Activated naive CD8-positive, alpha-beta T cell (primary cell): ENCODE data around the gene SCRN1.

ENCODE experiments used
- H3K27ac Mint-ChIP-seq: one replicate; pipeline ENCODE4 v1.8.0; 2021; ENCODE audit warnings: mixed read lengths
- H3K27me3 Mint-ChIP-seq: one replicate; pipeline ENCODE4 v1.8.0; 2021; ENCODE audit warnings: mixed read lengths
- H3K36me3 Mint-ChIP-seq: one replicate; pipeline ENCODE4 v1.8.0; 2021; ENCODE audit warnings: mixed read lengths
- H3K4me1 Mint-ChIP-seq: one replicate; pipeline ENCODE4 v1.8.0; 2021; ENCODE audit warnings: low read depth, mixed read lengths
- H3K4me3 Mint-ChIP-seq: one replicate; pipeline ENCODE4 v1.8.0; 2021; ENCODE audit warnings: mild to moderate bottlenecking, mixed read lengths
- H3K9me3 Mint-ChIP-seq: one replicate; pipeline ENCODE4 v1.8.0; 2021; ENCODE audit warnings: low read depth, mixed read lengths

Gene SCRN1, protein sequence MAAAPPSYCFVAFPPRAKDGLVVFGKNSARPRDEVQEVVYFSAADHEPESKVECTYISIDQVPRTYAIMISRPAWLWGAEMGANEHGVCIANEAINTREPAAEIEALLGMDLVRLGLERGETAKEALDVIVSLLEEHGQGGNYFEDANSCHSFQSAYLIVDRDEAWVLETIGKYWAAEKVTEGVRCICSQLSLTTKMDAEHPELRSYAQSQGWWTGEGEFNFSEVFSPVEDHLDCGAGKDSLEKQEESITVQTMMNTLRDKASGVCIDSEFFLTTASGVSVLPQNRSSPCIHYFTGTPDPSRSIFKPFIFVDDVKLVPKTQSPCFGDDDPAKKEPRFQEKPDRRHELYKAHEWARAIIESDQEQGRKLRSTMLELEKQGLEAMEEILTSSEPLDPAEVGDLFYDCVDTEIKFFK

DNA sequence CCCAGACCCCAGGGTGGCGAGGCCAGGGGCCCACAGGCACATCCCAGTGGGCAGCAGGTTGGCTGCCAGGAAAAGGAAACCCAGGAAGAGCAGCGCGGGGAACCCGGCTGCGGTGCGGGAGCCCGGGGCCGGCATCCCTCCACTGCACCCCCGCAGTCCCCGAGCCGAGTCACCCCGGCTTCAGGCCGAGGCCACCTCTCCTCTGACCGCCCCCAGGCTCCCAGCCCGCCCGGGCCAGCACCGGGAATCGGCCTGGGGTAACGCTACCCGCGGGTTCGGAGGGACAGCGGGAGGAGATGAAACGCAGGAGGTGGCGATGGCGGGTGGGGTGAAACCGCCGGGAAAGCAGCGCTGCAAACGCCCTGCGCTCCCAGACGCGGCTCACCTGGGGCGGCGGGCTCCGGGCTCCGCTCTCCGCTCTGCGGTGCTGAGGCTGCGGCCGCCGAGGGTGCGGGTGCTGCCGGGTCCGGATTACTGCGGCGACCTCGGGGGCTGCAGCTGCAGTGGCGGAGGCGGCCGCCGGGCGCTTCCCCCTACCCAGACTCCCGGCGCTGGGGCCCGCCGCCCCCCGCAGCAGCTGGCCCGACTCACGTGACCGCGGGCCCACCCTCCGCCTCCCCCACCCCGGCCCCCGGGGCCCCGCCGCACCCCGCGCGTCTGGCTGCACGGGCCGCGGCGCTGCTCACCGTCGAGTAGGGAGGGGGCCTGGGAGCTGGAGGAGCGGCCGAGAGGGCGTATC lies at the start of gene SCRN1:
Gene SCRN1 (minus strand): TSS at position 545 of the 739 bp plus-strand sequence. CDS start 20,734 bp downstream, outside the sequence.
- Mint-ChIP-seq H3K4me3 (peak within 1 kb of the TSS; percentile 85), H3K27ac (peak within 1 kb of the TSS; percentile 79), H3K4me1 (peaks cover 15% of the 10 kb centered on the region)

DNA sequence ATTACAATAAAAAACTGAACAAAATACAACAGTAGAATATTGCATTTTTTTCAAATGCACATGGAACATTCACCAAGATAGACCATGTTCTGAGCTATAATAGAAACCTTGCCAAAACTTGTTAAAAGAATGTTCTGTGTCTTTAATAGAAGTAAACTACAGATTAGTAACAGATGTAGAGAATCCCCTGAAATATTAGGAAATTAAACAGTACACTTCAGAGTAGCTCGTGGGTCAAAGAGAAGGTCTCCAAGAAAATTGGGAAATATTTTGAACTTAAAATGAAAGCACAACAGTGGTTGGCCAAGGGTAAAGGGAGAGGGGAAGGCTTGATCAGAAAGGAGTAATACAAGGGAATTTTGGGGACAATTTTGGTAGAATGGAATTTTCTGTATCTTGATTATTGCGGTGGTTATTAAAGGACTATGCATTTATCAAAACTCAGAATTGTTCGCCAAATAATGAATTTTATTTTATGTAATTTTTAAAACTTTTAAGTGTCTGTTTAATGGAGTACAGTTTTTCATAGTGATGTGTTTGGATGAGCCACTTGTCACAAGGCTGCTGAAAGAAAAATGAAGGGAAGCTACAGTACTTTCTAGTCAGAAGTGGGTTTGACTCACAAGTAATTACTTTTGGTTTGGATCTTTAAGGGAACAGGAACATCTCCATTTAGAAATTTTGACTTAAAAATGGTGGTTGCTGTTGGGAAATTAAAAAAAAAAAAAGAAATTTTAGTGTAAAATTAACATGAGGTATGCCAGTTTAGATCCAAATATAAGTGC lies 48.8 kb upstream of the SCRN1 start:
- peaks cover 22% of the 10 kb centered on the region for H3K4me1 Mint-ChIP-seq
- no peak overlapping the region for H3K27ac Mint-ChIP-seq
- H3K27me3 Mint-ChIP-seq = no peaks in the 10 kb centered on the region
- H3K4me3 Mint-ChIP-seq = no peak overlapping the region
- H3K9me3 Mint-ChIP-seq = no peaks in the 10 kb centered on the region
- peaks cover 9% of the 10 kb centered on the region for H3K36me3 Mint-ChIP-seq

More for the DNA sequence above, at the start of gene SCRN1:
- H3K9me3 Mint-ChIP-seq = no peaks in the 10 kb centered on the region
- H3K27me3 Mint-ChIP-seq = peaks cover 14% of the 10 kb centered on the region
- peaks cover 4% of the 10 kb centered on the region for H3K36me3 Mint-ChIP-seq

DNA sequence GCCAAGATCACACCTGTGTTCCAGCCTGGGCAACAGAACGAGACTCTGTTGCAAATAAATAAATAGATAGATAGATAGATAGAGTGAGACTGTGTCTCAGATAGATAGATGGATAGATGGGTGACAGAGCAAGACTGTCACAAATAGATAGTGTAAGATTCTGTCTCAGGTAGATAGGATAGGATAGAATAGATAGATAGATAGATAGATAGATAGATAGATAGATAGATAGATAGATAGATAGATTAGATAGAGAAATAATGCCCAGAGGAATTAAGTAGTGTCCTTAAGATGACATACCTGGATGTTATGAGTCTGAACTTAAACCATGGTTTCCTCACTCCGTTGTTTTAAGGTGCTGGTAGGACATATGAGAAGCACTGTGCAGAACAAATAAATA lies 46.6 kb upstream of the SCRN1 start:
- Mint-ChIP-seq H3K9me3 (no peaks in the 10 kb centered on the region), H3K4me3 (no peak overlapping the region), H3K27ac (no peak overlapping the region), H3K27me3 (no peaks in the 10 kb centered on the region), H3K36me3 (peaks cover 6% of the 10 kb centered on the region), H3K4me1 (peaks cover 16% of the 10 kb centered on the region)

DNA sequence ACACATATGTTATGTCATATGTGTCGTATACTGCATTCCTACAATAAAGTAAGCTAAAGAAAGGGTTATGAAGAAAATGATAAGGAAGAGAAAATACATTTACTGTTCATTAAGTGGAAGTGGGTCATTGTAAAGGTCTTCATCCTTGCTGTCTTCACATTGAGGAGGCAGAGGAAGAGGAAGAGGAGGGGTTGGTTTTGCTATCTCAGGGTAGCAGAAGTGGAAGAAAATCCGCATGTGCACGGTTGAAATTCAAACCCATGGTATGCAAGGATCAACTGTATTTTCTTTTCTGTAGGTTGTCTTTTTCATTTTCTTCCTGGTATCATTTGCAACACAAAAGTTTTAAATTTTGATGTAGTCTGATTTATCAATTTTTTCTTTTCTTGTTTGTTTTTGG lies 44.9 kb upstream of the SCRN1 start:
- Mint-ChIP-seq H3K4me1 (peaks cover 5% of the 10 kb centered on the region), H3K27ac (no peak overlapping the region), H3K36me3 (peaks cover 6% of the 10 kb centered on the region), H3K4me3 (no peak overlapping the region), H3K27me3 (no peaks in the 10 kb centered on the region), H3K9me3 (no peaks in the 10 kb centered on the region)

DNA sequence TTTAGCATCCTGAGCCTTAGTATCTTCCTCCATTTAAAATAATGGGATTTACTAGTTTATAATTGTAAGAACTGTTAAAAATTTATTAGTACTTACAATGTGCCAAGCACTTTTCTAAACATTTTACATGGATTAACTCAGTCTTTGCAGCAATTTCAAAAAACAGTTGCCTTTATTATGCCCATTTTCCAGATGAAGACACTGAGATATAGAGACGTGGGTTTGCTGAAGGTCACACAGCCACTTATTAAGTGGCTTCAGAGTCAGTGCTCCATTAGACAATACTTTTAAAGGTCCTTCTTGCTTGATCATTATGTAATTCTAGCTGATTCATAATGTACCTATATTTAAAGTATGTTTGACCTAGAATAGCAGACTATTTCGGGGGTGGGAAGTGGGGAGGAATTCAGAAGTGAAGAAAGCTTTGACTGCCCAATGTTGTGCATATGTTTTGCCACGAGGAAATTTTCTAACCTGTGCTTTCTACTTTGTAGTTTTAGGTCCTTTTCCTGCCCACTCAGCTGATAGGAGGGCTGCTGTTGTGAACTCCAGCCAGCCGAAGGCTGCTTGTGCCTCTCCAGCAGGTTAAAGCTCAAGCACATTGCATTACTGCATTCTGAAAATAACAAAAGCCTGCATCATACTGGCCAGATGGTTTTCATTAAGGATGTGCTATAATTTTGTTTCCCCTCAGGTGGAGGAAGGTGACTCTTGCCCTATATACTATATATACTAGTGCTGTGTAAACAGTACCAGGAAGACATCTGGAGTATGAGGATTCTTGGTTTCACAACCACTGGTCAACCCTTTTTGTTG lies 42.9 kb upstream of the SCRN1 start:
- Mint-ChIP-seq H3K9me3 (no peaks in the 10 kb centered on the region), H3K4me1 (peaks cover 5% of the 10 kb centered on the region), H3K4me3 (no peak overlapping the region), H3K27ac (no peak overlapping the region), H3K27me3 (no peaks in the 10 kb centered on the region), H3K36me3 (peaks cover 6% of the 10 kb centered on the region)

DNA sequence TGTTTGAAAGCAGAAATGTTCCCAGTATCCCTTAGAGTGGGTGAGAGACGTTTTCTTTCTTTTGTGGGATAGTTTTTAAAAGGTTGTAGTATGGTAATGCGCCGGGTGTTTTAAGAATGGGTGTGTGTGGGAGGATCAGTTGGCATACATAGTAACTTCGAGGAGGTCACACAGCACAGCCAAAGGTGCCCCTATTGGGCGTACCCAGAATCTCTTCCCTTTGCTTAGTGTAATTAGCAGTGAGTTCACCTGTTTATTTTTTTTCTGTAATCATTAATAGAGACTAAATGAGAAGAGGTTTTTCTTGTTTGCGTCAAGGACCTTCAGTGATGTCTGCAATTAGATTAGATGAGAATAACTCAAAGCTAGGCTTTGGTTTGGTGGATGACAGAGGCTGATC lies 40.1 kb upstream of the SCRN1 start:
- H3K9me3 Mint-ChIP-seq = no peaks in the 10 kb centered on the region

DNA sequence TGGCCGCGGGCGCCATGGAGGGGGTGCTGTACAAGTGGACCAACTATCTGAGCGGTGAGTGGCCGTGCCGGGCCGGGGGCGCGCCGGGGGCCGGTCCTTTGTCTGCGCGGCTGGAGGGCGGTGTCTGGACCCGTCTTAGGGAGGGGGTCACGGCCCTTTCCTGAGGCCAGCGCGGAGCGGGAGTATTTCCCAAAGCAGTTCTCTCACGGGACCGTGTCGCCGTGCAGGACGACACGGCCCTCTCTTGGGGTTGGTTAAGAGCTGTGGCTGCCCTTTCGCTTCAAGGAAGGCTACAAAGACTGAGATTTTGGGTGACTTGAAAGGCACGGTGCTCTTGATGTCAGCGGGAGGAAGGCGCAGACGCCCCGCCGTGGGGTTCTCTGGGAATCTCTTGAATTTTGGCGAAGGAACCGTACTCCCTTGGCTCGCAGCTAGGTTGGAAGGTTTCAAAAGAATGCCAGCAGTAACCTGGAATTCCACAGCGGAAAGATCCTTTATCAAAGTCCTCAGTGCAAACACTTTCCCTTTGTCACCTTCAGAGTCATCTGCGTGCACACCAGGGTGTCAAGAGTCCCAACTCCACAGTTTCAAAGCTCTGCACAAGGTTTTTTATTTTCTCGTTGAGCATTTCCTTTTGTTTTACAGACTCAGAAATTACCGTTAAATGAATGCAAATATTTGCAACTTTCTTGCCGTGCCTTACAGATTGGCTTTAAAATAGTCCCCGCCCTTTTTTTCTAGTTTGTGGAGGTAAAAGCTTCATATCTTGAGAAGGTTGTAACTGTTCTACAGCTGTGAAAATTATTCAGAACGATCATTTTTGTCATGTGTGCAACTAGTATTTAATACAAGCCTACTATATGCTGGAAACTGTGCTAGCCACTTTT lies 39.4 kb upstream of the SCRN1 start:
- H3K36me3 Mint-ChIP-seq = peaks cover 6% of the 10 kb centered on the region
- H3K4me3 Mint-ChIP-seq = no peak overlapping the region
- no peaks in the 10 kb centered on the region for H3K27me3 Mint-ChIP-seq
- peak overlapping the region; percentile 13 for H3K27ac Mint-ChIP-seq
- H3K4me1 Mint-ChIP-seq = peaks cover 24% of the 10 kb centered on the region
- H3K9me3 Mint-ChIP-seq = no peaks in the 10 kb centered on the region

More for the DNA sequence above, 40.1 kb upstream of the SCRN1 start:
- H3K27me3 Mint-ChIP-seq = no peaks in the 10 kb centered on the region
- H3K36me3 Mint-ChIP-seq = peaks cover 6% of the 10 kb centered on the region
- H3K27ac Mint-ChIP-seq = no peak overlapping the region
- H3K4me1 Mint-ChIP-seq = peaks cover 20% of the 10 kb centered on the region
- H3K4me3 Mint-ChIP-seq = no peak overlapping the region

DNA sequence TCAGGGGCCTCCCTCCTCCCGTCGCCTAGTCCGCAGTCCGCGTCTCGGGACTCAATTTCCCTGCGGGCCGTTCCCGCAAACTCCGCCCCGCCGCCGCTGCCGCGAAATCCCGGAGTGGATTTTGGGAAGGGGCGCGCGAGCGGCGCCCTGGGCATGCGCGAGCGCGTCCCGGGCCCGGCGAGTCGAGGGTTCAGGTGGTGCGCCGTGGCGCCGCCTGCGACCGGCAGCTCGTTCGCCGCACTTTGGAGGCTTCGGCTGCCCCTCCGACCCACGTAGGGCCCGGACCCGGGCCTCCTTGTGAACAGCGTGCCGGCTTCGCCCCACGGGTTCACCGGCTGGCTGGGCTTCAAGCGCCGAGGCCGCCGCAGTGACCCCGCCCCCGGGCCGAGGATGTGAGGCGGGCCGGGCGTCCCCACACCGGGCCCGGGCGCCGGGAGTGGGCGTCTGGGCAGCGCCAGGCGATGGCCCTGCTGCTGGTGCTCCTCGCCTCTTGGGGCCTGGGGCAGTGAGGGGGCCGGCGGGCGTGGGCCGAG lies 38.7 kb upstream of the SCRN1 start, which contains the start of gene PLEKHA8:
Gene PLEKHA8 (plus strand): TSS at position 197 of the 533 bp plus-strand sequence. CDS start 351 bp downstream, outside the sequence.
- no peaks in the 10 kb centered on the region for H3K9me3 Mint-ChIP-seq
- peaks cover 3% of the 10 kb centered on the region for H3K36me3 Mint-ChIP-seq
- H3K4me3 Mint-ChIP-seq = peak within 1 kb of the TSS; percentile 94
- H3K27ac Mint-ChIP-seq = peak within 1 kb of the TSS; percentile 91
- H3K27me3 Mint-ChIP-seq = no peaks in the 10 kb centered on the region
- peaks cover 31% of the 10 kb centered on the region for H3K4me1 Mint-ChIP-seq

DNA sequence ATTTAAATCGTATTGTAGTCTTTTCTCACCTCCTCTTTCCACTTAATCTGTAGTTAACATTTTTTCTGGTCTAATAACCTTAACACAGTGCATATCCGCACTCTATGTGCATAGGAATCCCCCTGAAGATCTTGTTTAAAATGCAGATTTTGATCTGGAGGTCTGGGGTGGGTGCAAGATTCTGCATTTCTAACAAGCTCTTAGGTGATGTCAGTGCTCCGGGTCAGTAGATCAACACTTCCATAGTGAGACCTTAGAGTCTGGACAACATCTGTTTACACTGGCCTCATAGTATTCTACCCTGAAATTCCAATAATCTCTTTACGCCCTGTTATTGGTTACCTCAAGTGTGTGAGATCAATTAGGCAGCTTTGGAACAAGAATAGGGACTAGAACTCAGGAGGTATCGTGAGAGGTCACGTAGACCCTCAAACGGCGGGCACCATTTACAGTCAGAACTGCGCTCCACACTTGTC lies 38.2 kb upstream of the SCRN1 start:
- H3K9me3 Mint-ChIP-seq = no peaks in the 10 kb centered on the region
- peak overlapping the region; percentile 94 for H3K4me3 Mint-ChIP-seq
- H3K4me1 Mint-ChIP-seq = peaks cover 34% of the 10 kb centered on the region
- peak overlapping the region; percentile 91 for H3K27ac Mint-ChIP-seq
- peaks cover 3% of the 10 kb centered on the region for H3K36me3 Mint-ChIP-seq
- no peaks in the 10 kb centered on the region for H3K27me3 Mint-ChIP-seq

DNA sequence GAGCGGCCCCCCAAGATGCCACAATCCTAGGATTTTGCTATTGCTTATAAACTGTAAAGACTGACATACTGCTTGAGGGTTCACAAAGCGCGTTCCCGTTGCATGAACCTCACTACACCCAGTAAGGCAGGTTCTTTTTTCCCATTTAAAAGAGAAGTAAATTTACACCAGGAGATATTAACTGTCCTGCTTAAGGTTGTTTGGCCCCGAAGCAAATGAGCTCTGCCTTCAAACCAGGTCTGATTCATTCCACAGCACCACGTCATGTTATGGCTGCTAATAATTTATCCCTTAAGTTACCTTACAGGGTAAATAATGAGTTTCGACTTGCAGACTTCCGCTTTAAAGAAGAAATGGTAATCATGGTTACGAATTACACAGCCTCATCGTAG lies 37.5 kb upstream of the SCRN1 start:
- Mint-ChIP-seq H3K4me3 (peak overlapping the region; percentile 94), H3K27ac (peak overlapping the region; percentile 91), H3K36me3 (peaks cover 3% of the 10 kb centered on the region), H3K4me1 (peaks cover 35% of the 10 kb centered on the region), H3K27me3 (no peaks in the 10 kb centered on the region), H3K9me3 (no peaks in the 10 kb centered on the region)

DNA sequence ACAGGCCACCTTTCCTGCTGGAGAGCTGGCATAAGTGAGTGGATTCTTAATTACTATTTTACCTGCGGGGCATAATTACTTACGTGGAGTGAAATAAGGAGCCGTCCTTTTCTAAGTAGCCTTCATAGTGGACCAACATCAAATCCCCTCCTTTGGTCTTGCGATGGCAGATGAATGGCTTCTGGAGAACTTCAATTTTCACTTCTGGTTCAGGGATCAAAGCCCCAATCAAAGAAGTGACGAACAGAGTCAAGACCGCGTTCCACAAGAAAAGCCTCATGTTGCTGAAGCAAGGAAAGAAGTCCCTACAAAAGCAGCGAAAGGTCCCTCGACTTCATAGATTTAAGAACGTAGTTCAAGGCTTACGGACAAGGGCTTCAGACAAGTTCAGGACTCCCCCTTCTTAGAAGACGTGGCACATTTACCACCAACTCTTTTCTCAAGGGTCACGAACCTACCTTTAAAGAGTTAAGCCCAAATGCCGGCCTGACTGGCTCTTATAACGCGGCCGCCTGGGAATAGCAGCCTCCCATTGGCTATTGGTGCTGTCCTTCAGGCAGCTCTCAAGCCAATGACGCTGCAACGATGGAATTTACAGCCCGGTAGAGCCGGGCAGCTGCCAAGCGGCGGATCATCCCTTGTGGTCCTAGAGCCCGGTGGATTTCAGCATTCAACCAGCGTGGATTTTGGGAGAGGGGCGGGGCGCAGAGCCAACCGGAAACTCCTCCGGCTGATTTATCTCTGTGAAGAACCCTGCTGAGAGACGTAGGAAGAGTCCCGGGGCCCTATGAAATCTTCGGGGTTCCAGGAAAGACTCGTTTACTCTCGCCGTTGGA lies 36.8 kb upstream of the SCRN1 start, which contains the start of gene FKBP14:
Gene FKBP14 (minus strand): TSS at position 474 of the 836 bp plus-strand sequence. CDS start 194 bp downstream, at position 280.
- Mint-ChIP-seq H3K27ac (peak within 1 kb of the TSS; percentile 91), H3K9me3 (no peaks in the 10 kb centered on the region), H3K4me1 (peaks cover 35% of the 10 kb centered on the region), H3K4me3 (peak within 1 kb of the TSS; percentile 94), H3K27me3 (no peaks in the 10 kb centered on the region), H3K36me3 (peaks cover 3% of the 10 kb centered on the region)

DNA sequence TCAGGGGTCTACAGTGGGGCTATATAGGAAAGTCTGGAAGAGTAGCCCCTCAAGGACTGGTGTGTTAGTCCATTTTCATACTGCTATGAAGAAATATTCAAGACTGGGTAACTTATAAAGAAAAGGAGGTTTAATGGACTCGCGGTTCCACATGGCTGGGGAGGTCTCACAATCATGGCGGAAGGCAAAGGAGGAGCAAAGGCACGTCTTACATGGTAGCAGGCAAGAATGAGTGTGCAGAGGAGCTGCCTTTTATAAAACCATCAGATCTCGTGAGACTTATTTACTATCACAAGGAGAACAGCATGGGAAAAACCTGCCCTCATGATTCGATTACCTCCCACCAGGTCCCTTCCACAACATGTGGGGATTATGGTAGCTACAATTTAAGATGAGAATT lies 33.9 kb upstream of the SCRN1 start:
- peak overlapping the region; percentile 30 for H3K4me3 Mint-ChIP-seq
- H3K36me3 Mint-ChIP-seq = peaks cover 3% of the 10 kb centered on the region
- no peak overlapping the region for H3K27ac Mint-ChIP-seq
- no peaks in the 10 kb centered on the region for H3K27me3 Mint-ChIP-seq
- H3K4me1 Mint-ChIP-seq = peaks cover 39% of the 10 kb centered on the region
- H3K9me3 Mint-ChIP-seq = no peaks in the 10 kb centered on the region
